GM19452 (cell line): ENCODE measurements around the gene STEAP1B.
A peak's percentile ranks its signal among the peaks of the same experiment; 100 is the strongest.
"Not testable (repeated sequence)": the region's sequence is repeated elsewhere in the genome, so short reads cannot be mapped to it uniquely, and the experiment has no call there.

Experiments
- ATAC-seq: cut with Tn5 transposase; IDR thresholded peaks from one replicate; pipeline ENCODE4 v1.9.1; 2021; ENCODE audit not compliant: unreplicated experiment

STEAP1B gene

DNA sequence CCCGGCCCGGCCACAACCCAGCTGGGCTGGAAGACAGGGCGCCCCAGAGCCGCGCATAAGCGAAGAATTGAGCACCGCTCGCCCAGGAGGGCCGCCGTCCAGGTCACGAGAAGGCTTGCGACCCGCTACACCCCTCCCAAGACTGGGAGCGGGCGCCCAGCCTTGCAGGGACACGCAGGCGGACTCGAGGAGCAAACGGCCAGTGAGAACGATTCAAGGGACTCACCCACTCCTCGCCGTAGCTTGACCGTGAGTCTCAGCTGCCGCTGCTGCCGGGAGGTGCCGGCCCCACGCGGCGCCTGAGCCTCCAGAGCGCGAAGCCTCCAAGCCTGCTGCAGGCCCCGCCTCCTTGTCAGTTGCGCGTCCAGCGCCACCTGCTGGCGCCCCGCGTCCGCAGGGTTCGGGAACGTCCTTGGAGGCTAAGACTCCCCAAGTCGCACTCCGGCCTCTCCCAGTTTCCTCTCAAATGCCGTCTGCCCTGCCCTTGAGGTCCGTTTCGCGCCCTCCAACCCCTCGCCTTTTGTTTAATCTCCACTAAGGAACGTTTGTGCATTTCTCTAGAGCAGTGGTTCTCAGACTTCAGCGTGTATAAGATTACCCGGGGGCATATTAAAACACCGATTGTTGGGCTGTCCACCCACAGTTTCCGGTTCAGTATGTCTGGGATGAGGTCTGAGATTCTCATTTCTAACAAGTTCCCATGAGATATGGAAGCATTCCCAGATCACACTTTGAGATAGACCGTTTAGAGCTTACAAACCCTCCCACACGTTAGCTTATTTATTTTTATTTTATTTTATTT is at the start of gene STEAP1B:
Gene STEAP1B (minus strand): TSS at position 301 of the 802 bp plus-strand sequence. CDS start 5,333 bp downstream, outside the sequence.
- peak; percentile 95 for ATAC-seq

DNA sequence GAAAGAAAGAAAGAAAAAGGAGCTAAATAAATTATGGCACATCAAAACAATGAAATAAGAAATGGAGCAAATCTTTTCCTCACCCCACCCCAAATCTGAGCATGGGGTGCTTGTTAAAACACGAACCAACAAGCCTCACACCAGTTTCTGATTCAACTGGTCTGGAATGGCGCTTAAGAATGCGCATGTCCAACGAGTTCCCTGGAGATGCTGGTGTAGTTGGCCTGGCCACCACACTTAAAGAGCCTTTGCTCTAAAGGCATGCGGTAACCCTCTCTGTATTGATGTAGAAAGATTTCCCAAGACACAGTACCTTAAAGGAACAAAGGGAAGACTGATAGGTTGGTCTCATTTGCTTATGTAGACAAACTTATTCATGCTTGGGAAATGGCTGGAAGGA is 49.1 kb upstream of the STEAP1B start:
- no peak for ATAC-seq

DNA sequence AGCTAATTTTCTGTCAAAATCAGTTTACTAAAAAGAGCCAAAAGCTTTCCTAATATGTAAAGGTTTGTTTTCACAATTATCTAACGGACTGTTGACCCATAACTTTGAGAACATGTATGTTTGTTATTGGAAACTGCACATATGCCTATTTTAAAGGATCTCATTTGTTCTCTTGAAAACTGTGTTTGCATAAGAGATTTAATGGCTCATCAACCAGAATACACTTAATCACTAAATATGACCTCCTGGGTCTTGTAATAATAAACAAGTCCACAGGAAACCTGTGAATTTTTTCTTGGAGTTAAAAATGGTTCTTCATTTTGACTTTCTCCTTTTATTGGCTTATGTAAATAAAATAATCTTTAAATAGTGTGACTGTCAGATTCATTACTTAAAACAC is 48.3 kb upstream of the STEAP1B start:
- no peak for ATAC-seq

DNA sequence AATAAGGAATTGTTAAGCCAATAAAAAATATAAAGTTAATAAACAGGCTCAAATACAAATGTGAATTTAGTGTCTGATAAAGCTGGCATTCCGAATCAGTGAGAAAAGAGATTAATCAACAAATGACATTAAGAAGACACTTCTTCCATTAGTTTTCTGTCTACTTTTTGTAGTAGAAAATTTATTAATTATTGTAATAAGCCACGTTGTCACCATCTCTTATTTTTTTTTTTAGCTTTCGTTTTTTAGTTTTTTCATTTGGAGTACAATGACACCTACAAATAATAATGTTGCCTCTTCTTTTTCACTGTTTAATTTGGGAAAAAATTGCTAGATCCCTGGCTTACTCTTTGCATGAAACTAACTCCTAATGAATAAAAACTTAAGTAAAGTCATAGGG is 46.8 kb upstream of the STEAP1B start:
- no peak for ATAC-seq

DNA sequence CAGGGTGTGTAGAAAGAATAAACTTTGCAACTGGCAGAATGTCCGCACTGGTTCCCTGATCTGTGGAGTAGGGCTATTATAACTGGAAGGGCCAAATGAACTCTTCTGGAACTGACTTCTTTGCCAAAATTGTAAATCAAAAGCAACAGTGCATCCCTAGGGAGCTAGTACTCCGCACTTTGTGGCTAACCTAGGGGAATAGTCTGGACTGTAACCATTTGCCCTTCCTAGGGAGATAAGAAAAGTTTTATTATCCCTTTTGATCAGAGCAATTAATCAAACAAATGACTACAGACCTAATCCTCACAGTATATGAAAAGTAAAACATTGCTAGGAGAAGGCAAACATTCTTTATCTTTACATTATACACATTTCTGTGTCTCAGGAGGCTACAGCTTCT is 45.5 kb upstream of the STEAP1B start:
- ATAC-seq, result no peak

DNA sequence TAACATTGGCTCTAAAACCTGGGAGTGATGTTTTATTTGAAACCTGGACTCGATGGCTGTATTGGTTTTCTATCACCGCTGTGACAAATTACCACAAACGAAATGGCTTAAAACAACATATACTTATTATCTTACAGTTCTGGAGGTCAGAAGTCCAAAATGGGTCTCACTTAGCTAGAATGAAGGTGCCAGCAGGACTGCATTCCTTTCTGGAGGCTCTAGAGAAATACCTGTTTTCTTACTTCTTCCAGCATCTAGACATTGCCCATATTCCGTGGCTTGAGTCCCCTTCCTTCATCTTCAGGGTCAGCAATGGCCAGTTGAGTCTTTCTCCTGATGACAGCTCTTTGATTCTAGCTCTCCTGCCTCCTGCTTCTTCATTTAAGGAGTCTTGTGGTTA is 44.3 kb upstream of the STEAP1B start:
- no peak for ATAC-seq

DNA sequence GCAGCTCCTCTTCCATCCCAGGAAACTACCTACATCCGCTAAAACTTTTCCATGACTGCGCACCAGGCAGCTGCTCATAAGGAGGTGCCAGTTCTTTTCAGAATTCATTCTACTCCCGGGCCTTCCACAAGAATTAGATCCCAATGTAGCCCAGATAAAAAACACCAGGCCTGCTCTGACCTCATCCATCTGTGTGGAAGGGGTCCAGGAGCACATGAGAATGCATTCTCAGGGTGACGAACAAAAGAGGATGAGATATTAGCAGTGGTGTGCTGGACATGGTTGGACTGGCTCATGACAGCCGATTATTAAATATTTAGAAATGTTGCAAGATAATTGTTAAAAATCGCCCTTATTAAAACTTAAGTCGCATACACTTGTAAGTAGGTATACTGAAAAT is 43.2 kb upstream of the STEAP1B start:
- ATAC-seq, result no peak

DNA sequence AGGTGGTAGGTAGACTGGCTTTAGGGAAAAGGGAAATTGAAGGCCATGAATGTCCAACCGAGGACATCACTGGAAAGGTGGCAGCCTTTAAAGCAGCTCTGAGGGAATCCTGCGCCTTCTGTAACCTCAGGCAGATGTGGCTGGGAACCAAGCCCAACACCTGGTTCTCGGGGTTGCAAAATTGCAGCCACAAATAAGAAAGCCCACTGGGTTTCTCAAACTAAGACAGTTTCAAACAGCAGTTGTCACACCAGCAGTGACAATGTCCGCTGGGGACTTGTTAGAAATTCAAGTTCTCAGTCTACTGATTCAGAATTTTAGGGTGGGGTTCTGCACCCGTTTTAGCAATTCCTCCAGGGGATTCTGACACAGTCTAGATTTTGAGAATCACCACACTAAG is 42.7 kb upstream of the STEAP1B start:
- no peak for ATAC-seq

DNA sequence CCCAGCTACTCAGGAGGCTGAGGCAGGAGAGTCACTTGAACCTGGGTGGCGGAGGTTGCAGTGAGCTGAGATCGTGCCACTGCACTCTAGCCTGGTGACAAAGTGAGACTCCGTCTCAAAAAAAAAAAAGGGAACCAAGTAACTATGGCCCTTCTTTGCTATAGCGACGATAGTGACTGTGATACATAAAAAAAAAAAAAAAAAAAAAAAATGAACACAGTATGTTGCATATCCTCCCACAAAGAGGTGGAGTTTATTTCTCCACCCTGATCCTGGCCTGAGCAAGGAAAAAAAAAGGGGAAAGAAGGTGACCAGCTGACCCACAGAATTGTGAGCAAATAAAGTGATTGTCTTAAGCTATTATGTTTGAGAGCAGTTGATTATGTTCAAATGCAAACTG is 42.3 kb upstream of the STEAP1B start:
- no peak for ATAC-seq

DNA sequence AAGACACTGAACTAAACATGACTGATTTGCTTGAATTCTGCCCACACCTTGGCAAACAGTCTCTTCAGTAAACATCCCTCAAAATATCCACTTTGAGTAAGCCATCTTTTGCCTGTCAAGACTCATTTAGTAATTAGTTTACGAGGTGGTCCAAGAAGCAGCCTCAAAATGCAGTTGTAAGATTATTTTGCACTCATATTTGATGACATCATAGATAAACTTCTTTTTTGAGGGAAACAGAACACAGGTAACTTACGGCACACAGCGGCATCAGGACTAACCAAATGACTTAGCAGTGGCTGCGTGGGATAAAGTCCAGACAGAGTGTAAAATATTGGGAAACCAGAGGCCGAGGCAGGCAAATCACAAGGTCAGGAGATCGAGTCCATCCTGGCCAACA is 41.8 kb upstream of the STEAP1B start:
- ATAC-seq, result no peak

DNA sequence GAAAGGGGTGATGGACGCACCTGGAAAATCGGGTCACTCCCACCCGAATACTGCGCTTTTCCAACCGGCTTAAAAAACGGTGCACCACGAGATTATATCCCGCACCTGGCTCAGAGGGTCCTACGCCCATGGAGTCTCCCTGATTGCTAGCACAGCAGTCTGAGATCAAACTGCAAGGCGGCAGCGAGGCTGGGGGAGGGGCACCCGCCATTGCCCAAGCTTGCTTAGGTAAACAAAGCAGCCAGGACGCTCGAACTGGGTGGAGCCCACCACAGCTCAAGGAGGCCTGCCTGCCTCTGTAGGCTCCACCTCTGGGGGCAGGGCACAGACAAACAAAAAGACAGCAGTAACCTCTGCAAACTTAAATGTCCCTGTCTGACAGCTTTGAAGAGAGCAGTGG is 28.5 kb upstream of the STEAP1B start:
- ATAC-seq, result not testable (repeated sequence)

DNA sequence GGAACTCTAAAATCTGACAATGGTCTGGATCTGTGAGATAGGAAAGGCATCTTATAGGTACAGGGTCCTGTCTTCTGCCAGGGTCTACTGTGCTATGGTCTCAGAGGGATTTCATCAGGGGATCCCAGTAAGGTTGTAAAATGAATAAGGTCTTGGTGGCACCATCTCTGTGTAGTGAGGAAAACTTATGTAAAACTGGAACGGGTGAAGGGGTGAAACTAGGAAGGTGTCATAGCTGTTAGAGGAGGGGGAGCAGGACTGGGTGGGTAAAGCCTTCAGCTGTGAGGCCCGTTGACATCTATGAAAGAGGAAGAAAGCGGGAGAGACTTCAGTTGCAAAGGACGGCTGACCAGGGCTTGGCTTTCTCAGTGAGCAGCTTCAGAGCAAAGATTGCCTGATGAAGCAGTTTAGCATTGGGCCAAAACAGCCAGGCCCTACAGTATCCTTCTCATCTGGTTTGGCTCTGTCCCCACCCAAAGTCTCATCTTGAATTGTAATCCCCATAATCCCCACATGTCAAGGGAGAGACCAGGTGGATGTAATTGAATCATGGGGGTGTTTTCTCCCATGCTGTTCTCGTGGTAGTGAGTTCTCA is 24.5 kb upstream of the STEAP1B start:
- ATAC-seq, result not testable (repeated sequence)

DNA sequence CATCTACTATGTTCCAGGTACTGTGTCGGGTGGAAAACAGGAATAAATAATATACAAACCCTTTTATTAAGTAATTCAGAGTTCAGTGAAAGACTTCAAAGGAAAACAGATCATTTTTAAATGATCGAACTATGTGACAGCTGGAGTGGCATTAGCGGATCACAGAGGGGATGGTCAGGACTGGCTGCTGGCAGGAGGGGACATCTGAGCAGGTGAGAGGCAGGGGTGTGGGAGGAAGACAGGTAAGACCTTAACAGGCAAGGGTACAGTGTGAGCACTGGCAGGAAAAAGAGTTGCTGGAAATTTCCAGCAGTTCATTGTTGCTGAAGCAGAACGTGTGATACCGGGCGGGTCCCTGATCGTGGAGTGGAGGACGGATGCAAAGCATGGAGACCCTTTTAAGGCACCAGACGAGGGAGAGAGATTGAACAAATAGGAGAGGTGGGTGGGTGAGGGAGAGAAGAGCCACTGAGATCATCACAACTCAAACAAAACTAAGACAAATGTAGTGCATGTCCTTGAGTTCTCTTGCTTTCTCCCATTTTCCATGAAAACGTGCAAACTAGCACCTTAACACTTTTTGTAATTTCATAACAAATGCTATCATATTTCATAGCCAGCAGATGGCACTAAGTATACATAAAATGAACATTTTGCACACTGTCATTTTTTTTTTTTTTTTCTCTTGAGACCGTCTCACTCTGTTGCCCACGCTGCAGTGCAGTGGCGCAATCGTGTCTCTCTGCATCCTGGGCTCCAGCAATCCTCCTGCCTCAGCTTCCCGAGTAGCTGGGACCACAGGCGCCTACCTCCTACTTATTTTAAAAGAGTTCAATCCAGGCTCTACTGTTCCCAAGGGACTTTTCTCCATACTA is 23.7 kb upstream of the STEAP1B start:
- ATAC-seq, result not testable (repeated sequence)

DNA sequence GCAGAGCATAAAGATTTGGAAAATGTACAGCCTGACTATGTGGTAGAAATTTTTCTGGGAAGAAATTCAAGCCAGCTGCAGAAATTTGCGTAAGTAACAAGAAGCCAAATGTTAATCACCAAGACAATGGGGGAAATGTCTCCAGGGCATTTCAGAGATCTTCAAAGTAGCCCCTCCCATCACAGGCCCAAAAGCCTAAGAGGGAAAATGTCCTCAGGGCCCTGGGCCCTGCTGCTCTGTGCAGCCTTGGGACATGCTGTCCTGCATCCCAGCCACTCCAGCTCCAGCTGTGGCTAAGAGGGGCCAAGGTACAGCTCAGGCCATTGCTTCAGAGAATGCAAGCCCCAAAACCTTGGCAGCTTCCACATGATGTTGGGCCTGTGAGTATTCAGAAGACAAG is 19.6 kb upstream of the STEAP1B start:
- not testable (repeated sequence) for ATAC-seq

DNA sequence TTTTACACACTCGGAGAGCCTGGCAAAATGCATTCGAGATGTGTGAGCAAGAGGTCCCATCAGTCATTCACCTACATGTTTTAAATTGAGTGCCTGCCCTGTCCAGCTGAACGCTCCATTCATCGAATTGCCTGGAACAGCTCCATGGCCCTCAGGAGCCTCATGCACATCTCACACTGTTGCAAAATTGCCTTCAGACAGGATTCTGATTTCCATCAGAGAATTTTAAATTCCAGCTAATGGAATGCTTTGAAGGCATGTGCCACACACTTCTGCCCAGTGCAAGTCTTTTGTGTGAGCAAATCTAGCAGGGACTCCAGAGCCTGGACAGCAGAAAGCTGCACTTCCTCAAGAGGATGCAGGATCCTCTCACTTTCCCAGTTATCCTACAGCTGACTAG is 17.0 kb upstream of the STEAP1B start:
- ATAC-seq, result not testable (repeated sequence)

DNA sequence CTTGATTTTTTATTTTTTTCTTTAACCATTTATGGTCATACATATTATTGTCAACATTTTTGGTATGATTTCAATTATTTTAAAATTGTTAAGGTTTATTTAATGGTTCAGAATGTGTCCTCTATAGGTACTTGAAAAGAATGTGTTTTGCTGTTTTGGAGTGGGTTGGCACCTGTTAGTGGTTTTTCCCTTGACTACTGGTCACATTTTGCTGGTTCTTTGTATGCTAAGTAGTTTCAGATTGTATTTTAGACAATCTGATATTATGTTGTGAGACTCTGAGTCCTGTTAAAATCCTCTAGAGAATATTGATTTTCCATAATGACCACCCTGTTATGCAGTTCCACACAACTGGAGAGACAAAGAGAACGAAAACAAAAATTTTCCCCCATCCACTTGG is 15.0 kb upstream of the STEAP1B start:
- not testable (repeated sequence) for ATAC-seq

DNA sequence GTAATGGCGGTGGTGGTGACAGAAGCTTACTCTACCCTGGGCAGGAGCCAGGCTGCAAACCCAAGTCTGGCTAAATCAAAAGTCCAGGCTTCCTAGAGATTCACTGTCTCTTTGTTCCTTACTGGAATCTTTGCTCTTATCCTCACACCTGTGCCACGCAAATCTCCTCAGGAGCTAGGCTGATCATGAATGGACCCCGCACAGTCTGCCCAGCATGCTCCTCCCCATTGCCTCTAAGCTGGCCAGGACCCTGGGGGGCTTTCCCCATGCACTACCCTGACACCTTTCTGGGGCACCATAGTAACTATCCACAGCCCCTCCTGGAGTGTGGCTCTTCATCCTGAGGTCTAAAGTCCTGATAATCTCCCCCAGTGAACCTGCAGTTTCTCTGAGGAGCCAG is 7.3 kb upstream of the STEAP1B start:
- not testable (repeated sequence) for ATAC-seq

DNA sequence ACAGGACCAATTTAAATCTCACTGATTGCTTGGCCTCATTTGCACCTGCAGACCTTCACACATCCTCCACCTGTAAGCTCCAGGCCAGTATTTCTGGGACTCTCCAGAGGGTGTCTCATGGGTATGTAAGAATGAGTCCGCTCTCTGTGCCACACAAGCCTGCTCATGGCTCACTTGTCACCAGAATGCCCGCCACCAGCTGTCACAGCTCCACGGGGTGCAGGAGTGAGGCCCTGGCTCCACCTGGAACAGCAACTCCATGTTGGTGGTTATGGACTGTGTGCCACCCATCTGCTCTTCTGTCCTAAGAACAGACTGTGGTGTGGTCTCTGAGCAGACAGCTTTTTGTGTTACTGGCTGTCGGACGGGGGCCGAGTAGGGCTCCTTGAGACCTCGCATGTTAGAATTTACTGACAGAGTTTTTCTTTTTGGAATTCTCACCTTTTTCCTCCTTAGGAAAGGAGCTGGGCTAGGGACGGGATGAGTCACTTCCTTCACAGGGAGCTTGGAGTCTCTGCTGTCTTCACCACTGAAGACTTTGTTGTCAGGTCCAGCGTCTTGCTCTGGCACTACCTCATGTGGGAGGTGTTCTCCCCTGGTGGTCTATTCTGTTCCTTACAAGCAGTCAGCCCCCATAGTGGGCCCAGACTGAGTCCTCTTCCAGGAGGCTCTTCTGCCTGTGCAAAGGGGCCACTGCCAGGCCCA is 6.5 kb upstream of the STEAP1B start:
- not testable (repeated sequence) for ATAC-seq

DNA sequence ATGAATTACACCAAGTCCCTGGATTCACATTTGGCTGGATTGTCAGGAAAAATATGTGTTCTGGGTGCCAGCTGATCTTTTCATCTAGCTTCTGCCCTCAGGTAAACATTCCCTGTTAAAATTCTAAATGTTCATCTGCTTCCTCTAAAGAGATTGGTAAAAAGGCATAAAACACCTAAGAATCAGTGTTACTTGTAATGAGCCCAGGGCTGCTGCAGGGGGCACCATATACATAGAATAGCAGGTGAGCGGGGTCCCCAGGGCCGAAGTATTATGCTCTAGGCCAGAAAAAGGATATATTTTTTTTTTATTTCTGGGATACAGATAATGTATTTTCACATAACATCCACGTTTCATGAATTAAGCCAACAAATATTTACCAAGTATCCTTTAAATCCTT is 4.5 kb upstream of the STEAP1B start:
- ATAC-seq, result not testable (repeated sequence)

DNA sequence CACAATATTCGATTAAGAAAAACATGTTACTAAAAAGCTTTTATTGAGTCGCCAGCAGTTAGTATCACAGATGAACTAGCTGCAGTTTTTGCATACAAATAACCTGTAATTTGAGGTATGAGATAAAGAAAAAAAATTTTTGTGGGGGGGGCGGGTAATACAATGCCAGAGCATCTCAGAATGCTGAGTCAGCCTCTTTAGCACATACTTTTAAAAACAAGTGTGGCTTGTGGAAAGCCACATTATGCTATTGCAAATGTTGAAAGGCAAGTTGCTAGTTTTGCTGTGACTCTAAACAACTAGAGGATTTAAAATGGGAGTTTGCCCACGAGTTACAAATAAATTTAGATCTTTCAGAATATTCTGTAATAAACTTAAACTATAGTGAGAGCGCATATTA is 2.1 kb upstream of the STEAP1B start:
- ATAC-seq, result not testable (repeated sequence)

DNA sequence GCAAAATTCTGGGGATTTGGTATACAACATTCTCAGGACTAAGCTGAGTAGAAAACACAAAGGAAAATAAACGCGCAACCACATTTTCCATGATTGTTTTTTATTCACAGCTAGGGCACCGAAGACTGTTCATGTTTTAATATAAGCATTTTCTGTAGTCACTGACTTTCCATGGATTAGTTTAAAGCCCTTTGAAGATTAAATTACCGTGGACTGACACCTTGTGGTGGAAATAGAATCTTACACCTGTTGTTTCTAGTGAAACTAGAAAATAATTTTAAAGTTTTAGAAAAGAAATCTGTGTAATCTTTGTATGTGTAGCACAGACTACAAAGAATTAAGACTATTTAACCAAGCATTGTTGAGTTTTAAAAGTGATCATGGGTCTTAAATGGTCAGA is 1.3 kb upstream of the STEAP1B start:
- not testable (repeated sequence) for ATAC-seq
